Endothelial cell of umbilical vein (primary cell): ENCODE data around the gene MEN1.

Source experiments
- CTCF ChIP-seq, 2 donors: IDR thresholded peaks; 1 replicate in 1 of 2; 2 replicates in 1 of 2; pipeline ENCODE4 v1.5.1; 2011; ENCODE audit warnings: low read length in 2 of 2, mild to moderate bottlenecking in 2 of 2, moderate library complexity in 2 of 2, control low read depth in 1 of 2, inconsistent platforms in 1 of 2, low read depth in 1 of 2; ENCODE audit not compliant: insufficient read depth in 1 of 2; ENCODE audit errors: extremely low read depth in 1 of 2
- EZH2 ChIP-seq: IDR thresholded peaks from 2 replicates; pipeline ENCODE4 v1.6.1; 2012; ENCODE audit warnings: borderline replicate concordance, low read depth, mild to moderate bottlenecking, moderate library complexity, low read length, inconsistent platforms; ENCODE audit not compliant: severe bottlenecking
- JUN ChIP-seq: IDR thresholded peaks from 2 replicates; pipeline ENCODE4 v1.6.1; 2011; ENCODE audit warnings: borderline replicate concordance, low read depth; ENCODE audit not compliant: insufficient read length, insufficient read depth
- MYC ChIP-seq: IDR thresholded peaks from one replicate; pipeline ENCODE4 v1.6.1; 2011; ENCODE audit warnings: mild to moderate bottlenecking, low read depth, low read length
- POLR2A ChIP-seq: IDR thresholded peaks from 2 replicates; pipeline ENCODE4 v1.6.1; 2012; ENCODE audit warnings: low read depth, mild to moderate bottlenecking, control low read depth, low read length
- POLR2AphosphoS5 ChIP-seq: IDR thresholded peaks from 2 replicates; pipeline ENCODE4 v1.6.1; 2012; ENCODE audit warnings: low read depth, mild to moderate bottlenecking, control low read depth, low read length, moderate library complexity; ENCODE audit not compliant: insufficient read depth

DNA sequence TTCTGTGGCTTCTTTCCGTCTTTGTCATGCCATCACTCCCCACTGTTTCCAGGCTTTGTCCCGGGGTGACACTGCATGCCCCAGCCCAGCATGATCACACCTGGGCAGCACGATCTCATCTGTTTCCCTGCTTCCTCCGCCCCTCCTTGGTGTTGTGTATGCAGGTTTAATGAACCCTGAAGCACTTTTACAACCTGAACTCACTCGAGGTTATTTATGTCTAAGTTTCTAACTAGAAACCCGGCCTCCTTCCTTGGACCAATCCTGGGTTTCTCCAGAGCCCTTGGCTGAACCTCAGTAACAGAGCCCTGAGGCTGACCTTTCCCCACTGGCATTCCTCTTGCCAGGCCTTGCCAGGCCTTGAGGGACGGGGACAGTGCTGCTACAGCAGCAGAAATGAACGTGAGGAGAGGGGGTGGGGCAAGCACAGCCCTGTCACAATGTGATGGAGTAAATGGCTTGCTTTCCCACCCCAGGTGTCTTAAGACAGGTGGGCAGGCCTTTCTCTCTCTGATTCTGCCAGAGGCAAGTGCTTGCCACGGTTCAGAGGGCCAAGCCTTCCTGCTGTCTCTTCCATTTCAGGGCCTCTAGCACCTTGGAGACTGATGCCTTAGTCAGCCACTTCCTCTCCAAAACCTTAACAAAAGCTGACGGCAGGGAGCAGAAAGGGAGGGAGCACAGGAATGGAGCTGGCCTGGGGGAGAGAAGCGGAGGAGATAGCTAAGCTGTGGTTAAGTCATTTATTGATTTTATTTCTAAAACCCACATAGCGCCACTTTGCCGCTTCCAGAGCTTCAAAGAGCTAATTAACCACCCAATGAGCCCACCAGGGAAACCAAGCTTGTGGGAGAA, 47.5 kb downstream of the MEN1 start:
- TF ChIP-seq CTCF (IDR thresholded peaks at IDR 0.05; ENCODE audit: extremely low read depth in 1 of 2, insufficient read depth in 1 of 2, low read depth in 1 of 2, low read length in 2 of 2) (no peak), MYC (no peak), POLR2AphosphoS5 (peak; percentile 17), POLR2A (no peak), EZH2 (no peak), JUN (no peak)
